Tibial nerve (tissue), 4 donors: ENCODE measurements around the gene SMAP1. TPM values are rescaled to one million over a fixed set of nuclear protein-coding genes. Genes with fewer than 3 reads are reported as not detected.

Source experiments
- DNase-seq, 2 donors: peaks; one replicate each; pipeline ENCODE4 v3.0.0-alpha.2; 2019; ENCODE audit warnings: low spot score in 2 of 2
- H3K27ac ChIP-seq, 4 donors: fragments of 200-600 bp; sonication (generic) in 3 of 4; one replicate each; pipeline ENCODE4 v1.5.1; 2017 to 2019; ENCODE audit warnings: mild to moderate bottlenecking in 1 of 4
- H3K27me3 ChIP-seq, 2 donors: fragments of 200-600 bp; sonication (generic) in 1 of 2; one replicate each; pipeline versions ENCODE4 v1.5.1 to v1.6.0; 2017 to 2019
- H3K36me3 ChIP-seq, 3 donors: fragments of 200-600 bp; sonication (generic); one replicate each; pipeline ENCODE4 v1.5.1; 2018 to 2019
- H3K4me1 ChIP-seq, 4 donors: fragments of 200-600 bp; sonication (generic) in 3 of 4; one replicate each; pipeline ENCODE4 v1.5.1; 2017 to 2019
- H3K4me3 ChIP-seq, 4 donors: fragments of 200-600 bp; sonication (generic) in 3 of 4; one replicate each; pipeline ENCODE4 v1.5.1; 2017 to 2019; ENCODE audit warnings: mild to moderate bottlenecking in 1 of 4, moderate library complexity in 1 of 4
- H3K9me3 ChIP-seq, 4 donors: fragments of 200-600 bp; sonication (generic) in 3 of 4; one replicate each; pipeline ENCODE4 v1.5.1; 2017 to 2019
- CTCF ChIP-seq, 5 experiments: fragments of 200-600 bp in 3 of 5; fragments of 450-650 bp in 2 of 5; sonication (generic) in 3 of 5; IDR thresholded peaks; one replicate each; pipeline ENCODE4 v1.5.1; 2016 to 2019; ENCODE audit warnings: antibody characterized with exemption in 5 of 5, mild to moderate bottlenecking in 3 of 5, moderate library complexity in 2 of 5
- EP300 ChIP-seq, 2 donors: sonication (generic); formaldehyde crosslinking; IDR thresholded peaks; one replicate each; pipeline ENCODE4 v1.6.1; 2017; ENCODE audit warnings: antibody characterized with exemption in 2 of 2, mild to moderate bottlenecking in 1 of 2
- POLR2A ChIP-seq, 2 donors: fragments of 450-650 bp; IDR thresholded peaks; one replicate each; pipeline ENCODE4 v1.6.1; 2017; ENCODE audit warnings: antibody characterized with exemption in 2 of 2, mild to moderate bottlenecking in 2 of 2, moderate library complexity in 2 of 2
- WGBS, 2 donors: methylation state at CpG; one replicate each; pipeline ENCODE4 v1.1.5; 2018; 5-methylcytosine and 5-hydroxymethylcytosine counted together
- total RNA-seq, 4 donors: library from RNA; depleted of rRNA; stranded (reverse); fragments of >200 nt; gene quantifications; one replicate each; pipeline ENCODE4 v1.1.0, GENCODE V29; 2016

SMAP1 gene
- total RNA-seq, 4 donors from 2014 or later, result 18.0 to 21.6 (median 20.2) TPM

DNA sequence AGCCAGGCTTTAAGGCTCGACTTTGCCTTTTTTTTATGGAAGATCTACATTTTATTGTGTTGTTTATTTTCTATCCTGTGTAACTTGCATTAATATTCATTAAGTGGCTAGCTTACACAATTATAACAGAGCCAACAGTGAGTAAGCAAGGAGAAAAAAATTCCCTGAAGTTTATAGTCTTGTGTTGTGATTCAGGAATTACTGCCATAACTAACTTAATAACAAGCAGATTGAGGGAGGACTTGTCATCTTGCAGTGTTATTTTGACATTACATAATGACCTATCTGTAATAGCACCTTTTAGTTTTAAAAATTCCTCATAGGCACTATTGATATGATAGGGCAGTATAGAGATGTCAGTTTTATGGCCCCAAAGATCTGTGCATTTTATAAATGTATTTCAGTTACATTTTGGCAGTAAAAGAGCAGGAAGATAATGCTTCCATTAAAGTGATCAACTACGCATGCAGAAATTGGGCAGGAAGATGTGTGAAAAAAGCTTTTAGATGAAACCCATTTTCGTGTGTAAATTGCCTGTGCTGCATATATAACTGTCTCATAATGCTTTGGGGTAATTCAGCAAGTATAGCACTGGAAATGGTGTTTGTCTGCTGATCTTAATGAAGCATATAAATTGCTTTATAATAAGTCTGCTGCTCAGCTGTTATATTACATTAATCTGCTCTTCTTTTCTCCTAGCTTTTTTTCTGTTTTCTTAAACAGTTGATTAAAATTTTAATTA lies 123.0 kb downstream of the SMAP1 start:
- H3K4me1 ChIP-seq, result no peaks in the 10 kb centered on the region
- H3K27me3 ChIP-seq, result no peaks in the 10 kb centered on the region
- peaks cover 0 to 2% (median 0%) of the 10 kb centered on the region in 4 donors for H3K9me3 ChIP-seq
- 76% methylated on average over 3 of the region's 3 CpGs for WGBS, 2 donors
- peaks cover 0 to 21% (median 0%) of the 10 kb centered on the region in 3 donors for H3K36me3 ChIP-seq
- no peak overlapping the region for H3K4me3 ChIP-seq
- no peak for TF ChIP-seq EP300 (IDR thresholded peaks at IDR 0.05)
- TF ChIP-seq CTCF (IDR thresholded peaks at IDR 0.05), result no peak
- no peak for TF ChIP-seq POLR2A (IDR thresholded peaks at IDR 0.05)
- DNase-seq, result no peak
- H3K27ac ChIP-seq, result no peak overlapping the region

DNA sequence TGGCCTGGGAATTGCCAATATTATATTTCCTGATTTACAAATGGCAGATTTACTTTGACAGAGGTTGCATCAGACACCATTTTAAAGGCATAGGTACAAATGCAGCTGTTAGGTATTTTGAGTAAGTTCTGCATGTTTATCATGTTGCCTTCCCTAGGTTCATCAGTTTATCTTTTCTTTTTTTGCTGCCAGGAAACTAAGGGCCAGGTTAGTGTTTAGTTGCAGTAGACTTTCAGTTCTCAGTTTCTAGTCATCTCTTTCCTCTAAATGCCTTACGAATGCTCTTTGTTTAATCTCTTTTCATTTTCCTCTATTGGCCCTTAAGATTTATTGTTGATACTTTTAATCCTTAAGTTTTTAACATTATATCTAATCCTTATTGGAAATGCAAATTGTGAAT lies 129.9 kb downstream of the SMAP1 start:
- Histone ChIP-seq H3K36me3 (peaks cover 0 to 44% (median 0%) of the 10 kb centered on the region in 3 donors), H3K9me3 (peaks cover 0 to 10% (median 1%) of the 10 kb centered on the region in 4 donors), H3K27ac (no peak overlapping the region), H3K27me3 (no peaks in the 10 kb centered on the region), H3K4me3 (no peak overlapping the region), H3K4me1 (no peaks in the 10 kb centered on the region)
- TF ChIP-seq POLR2A (IDR thresholded peaks at IDR 0.05) (no peak), CTCF (IDR thresholded peaks at IDR 0.05) (no peak), EP300 (IDR thresholded peaks at IDR 0.05) (no peak)
- 87 to 92% methylated on average over 1 of the region's 1 CpG for WGBS, 2 donors
- DNase-seq, result no peak

GRCh38 chr6:70806086-70806485 lies 138.4 kb downstream of the SMAP1 start:
- no peak overlapping the region for H3K4me3 ChIP-seq
- WGBS, 2 donors, result 93 to 96% methylated on average over 10 to 11 of the region's 11 CpGs
- peaks cover 0 to 30% (median 0%) of the 10 kb centered on the region in 3 donors for H3K36me3 ChIP-seq
- DNase-seq, result no peak
- no peaks in the 10 kb centered on the region for H3K4me1 ChIP-seq
- no peaks in the 10 kb centered on the region for H3K27me3 ChIP-seq
- TF ChIP-seq POLR2A (IDR thresholded peaks at IDR 0.05), result no peak
- no peak for TF ChIP-seq EP300 (IDR thresholded peaks at IDR 0.05)
- no peak for TF ChIP-seq CTCF (IDR thresholded peaks at IDR 0.05)
- peaks cover 0 to 17% (median 4%) of the 10 kb centered on the region in 4 donors for H3K9me3 ChIP-seq
- no peak overlapping the region for H3K27ac ChIP-seq

DNA sequence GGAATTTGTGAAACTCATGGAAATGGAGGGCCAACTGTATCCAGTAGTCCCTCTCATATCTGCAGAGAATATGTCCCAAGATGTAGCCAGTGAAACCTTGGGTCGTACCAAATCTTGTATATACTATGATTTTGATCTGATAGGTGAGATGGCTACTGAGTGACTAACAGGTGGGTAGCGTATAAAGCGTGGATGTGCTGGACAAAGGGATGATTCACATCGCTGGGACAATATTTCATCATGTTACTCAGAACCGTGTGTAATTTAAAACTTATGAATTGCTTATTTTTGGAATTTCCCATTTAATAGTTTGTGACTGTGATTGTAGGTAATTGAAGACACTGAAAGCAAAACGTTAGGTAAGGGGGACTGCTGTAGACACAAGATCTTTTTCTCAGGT lies 144.1 kb downstream of the SMAP1 start:
- H3K27ac ChIP-seq, result no peak overlapping the region
- 84 to 86% methylated on average over 6 of the region's 6 CpGs for WGBS, 2 donors
- H3K27me3 ChIP-seq, result no peaks in the 10 kb centered on the region
- H3K4me1 ChIP-seq, result no peaks in the 10 kb centered on the region
- no peak for TF ChIP-seq POLR2A (IDR thresholded peaks at IDR 0.05)
- TF ChIP-seq CTCF (IDR thresholded peaks at IDR 0.05), result no peak
- no peak for TF ChIP-seq EP300 (IDR thresholded peaks at IDR 0.05)
- H3K4me3 ChIP-seq, result no peak overlapping the region
- H3K36me3 ChIP-seq, result peaks cover 0 to 1% (median 0%) of the 10 kb centered on the region in 3 donors
- H3K9me3 ChIP-seq, result no peaks in the 10 kb centered on the region
- no peak for DNase-seq

GRCh38 chr6:70813885-70814284 lies 146.2 kb downstream of the SMAP1 start:
- 84 to 91% methylated on average over 3 of the region's 3 CpGs for WGBS, 2 donors
- H3K36me3 ChIP-seq, result no peaks in the 10 kb centered on the region
- DNase-seq, result no peak
- no peak overlapping the region for H3K27ac ChIP-seq
- no peaks in the 10 kb centered on the region for H3K4me1 ChIP-seq
- no peaks in the 10 kb centered on the region for H3K27me3 ChIP-seq
- TF ChIP-seq POLR2A (IDR thresholded peaks at IDR 0.05) (no peak), EP300 (IDR thresholded peaks at IDR 0.05) (no peak), CTCF (IDR thresholded peaks at IDR 0.05) (no peak)
- H3K9me3 ChIP-seq, result no peaks in the 10 kb centered on the region
- H3K4me3 ChIP-seq, result no peak overlapping the region
